Retinal pigment epithelial cell (primary cell): ENCODE measurements around the gene PDCD6IP.

ENCODE experiments used
- DNase-seq: peaks from one replicate; pipeline ENCODE4 v3.0.0-alpha.2; 2010; ENCODE audit warnings: low read depth
- H3K4me3 ChIP-seq: 2 replicates; pipeline ENCODE4 v1.5.1; 2011; ENCODE audit warnings: mild to moderate bottlenecking, low read length, control low read depth, moderate library complexity
- CTCF ChIP-seq: conservative IDR thresholded peaks from 2 replicates; pipeline ENCODE4 v1.5.1; 2011; ENCODE audit warnings: low read depth, low read length, control low read depth, inconsistent platforms

The PDCD6IP gene

GRCh38 chr3:33915796-33916546, 117.5 kb downstream of the PDCD6IP start:
- DNase-seq: no peak
- no peak overlapping the region for H3K4me3 ChIP-seq
- TF ChIP-seq CTCF: peak; percentile 12

- TF ChIP-seq CTCF: no peak
- DNase-seq: no peak
- no peak overlapping the region for H3K4me3 ChIP-seq
These were observed 119.8 kb downstream of the PDCD6IP start for GRCh38 chr3:33918126-33918756.
